Vagina (tissue), 2 donors: ENCODE measurements around the gene CZIB. TPM values are rescaled to one million over a fixed set of nuclear protein-coding genes. Genes with fewer than 3 reads are reported as not detected.

ENCODE experiments used
- DNase-seq, 2 donors: peaks; one replicate each; pipeline ENCODE4 v3.0.0-alpha.2; 2017; ENCODE audit errors: extremely low spot score in 2 of 2
- H3K27ac ChIP-seq: fragments of 200-600 bp; sonication (generic); one replicate; pipeline ENCODE4 v1.5.1; 2019
- H3K27me3 ChIP-seq: fragments of 200-600 bp; sonication (generic); one replicate; pipeline ENCODE4 v1.5.1; 2019
- H3K36me3 ChIP-seq, 2 donors: fragments of 200-600 bp; sonication (generic); one replicate each; pipeline ENCODE4 v1.5.1; 2017 to 2019
- H3K4me1 ChIP-seq: fragments of 200-600 bp; sonication (generic); one replicate; pipeline ENCODE4 v1.5.1; 2019
- H3K4me3 ChIP-seq, 2 donors: fragments of 200-600 bp; sonication (generic); 1 replicate in 1 of 2; 2 replicates in 1 of 2; pipeline ENCODE4 v1.5.1; 2016 to 2019
- H3K9me3 ChIP-seq: fragments of 200-600 bp; sonication (generic); one replicate; pipeline ENCODE4 v1.5.1; 2019
- POLR2A ChIP-seq, 2 donors: fragments of 450-650 bp; IDR thresholded peaks; one replicate each; pipeline ENCODE4 v1.6.1; 2017; ENCODE audit warnings: antibody characterized with exemption in 2 of 2, mild to moderate bottlenecking in 2 of 2, moderate library complexity in 2 of 2
- POLR2AphosphoS5 ChIP-seq, 2 donors: sonication (generic); formaldehyde crosslinking; IDR thresholded peaks; one replicate each; pipeline ENCODE4 v1.9.0; 2017; ENCODE audit warnings: antibody characterized with exemption in 2 of 2, mild to moderate bottlenecking in 2 of 2, low read depth in 1 of 2; ENCODE audit not compliant: insufficient read depth in 1 of 2
- intact Hi-C: fragments of 100-400 bp; cut with DNase I; formaldehyde crosslinking; loops from one replicate; pipeline ENCODE4 v1.15.1; 2023
- total RNA-seq: library from RNA; depleted of rRNA; stranded (reverse); fragments of >200 nt; gene quantifications from one replicate; pipeline ENCODE4 v1.2.3, GENCODE V29; 2016
- TF ChIP-seq, protein P1 (sequence below), 3 experiments: fragments of 450-650 bp in 2 of 3; fragments of 200-600 bp in 1 of 3; sonication (generic) in 1 of 3; IDR thresholded peaks; one replicate each; pipeline ENCODE4 v1.5.1; 2017 to 2019; ENCODE audit warnings: antibody characterized with exemption in 3 of 3, mild to moderate bottlenecking in 2 of 3, moderate library complexity in 2 of 3

CZIB gene
- total RNA-seq, 1 donor from 2014 or later: 50.6 TPM

DNA sequence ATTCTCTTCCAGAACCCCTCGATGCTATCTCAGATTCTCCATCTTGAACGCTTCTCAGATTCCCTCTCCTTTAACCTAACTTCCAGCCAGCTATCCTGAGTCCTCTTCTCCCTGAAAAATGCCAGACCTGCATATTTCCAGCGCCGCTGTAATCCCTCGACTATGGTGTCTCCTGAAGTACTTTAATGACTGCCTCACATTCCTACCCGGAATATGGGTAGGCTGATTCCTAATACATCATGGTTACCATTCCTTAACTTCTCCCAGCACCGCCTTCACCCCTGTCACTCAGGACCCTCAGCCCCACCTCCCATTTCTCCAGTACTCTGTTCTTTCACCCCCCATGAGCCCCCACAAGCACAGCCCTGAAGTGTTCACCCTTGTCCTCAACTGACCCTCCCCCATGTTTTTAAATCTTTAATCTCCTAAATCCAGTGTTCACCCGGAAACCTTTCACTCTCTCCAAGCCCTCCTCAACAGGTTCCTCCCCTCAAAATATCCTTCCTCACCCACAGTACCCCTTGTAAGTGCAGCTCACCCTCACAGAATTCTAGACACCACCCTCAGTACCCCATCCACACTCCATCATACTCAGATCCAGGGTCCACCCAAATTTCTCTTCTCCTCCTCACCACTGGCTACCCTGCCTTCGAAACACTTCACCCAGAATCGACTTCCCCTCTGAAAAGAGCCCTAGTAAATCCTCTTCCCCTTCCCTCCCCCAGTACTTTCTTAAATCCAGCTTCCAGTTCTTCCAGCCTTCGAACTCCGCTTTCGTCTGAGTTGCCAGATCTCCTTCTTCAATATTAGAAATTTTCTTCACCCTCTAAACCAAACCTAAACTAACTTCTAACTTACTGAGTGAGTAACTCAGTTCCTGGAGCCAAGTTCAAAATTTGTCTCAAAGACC is 22.9 kb downstream of the CZIB start:
- DNase-seq: no peak
- no peaks in the 10 kb centered on the region for H3K27me3 ChIP-seq
- peak overlapping the region; percentile 95 to 100 for H3K4me3 ChIP-seq
- peaks cover 40% of the 10 kb centered on the region for H3K4me1 ChIP-seq
- no peak for TF ChIP-seq POLR2AphosphoS5 (IDR thresholded peaks at IDR 0.05; ENCODE audit: insufficient read depth in 1 of 2, low read depth in 1 of 2)
- TF ChIP-seq, protein P1, sequence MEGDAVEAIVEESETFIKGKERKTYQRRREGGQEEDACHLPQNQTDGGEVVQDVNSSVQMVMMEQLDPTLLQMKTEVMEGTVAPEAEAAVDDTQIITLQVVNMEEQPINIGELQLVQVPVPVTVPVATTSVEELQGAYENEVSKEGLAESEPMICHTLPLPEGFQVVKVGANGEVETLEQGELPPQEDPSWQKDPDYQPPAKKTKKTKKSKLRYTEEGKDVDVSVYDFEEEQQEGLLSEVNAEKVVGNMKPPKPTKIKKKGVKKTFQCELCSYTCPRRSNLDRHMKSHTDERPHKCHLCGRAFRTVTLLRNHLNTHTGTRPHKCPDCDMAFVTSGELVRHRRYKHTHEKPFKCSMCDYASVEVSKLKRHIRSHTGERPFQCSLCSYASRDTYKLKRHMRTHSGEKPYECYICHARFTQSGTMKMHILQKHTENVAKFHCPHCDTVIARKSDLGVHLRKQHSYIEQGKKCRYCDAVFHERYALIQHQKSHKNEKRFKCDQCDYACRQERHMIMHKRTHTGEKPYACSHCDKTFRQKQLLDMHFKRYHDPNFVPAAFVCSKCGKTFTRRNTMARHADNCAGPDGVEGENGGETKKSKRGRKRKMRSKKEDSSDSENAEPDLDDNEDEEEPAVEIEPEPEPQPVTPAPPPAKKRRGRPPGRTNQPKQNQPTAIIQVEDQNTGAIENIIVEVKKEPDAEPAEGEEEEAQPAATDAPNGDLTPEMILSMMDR (IDR thresholded peaks at IDR 0.05): no peak
- no peak for TF ChIP-seq POLR2A (IDR thresholded peaks at IDR 0.05)
- intact Hi-C loops: loop anchor here (5.0 kb wide), 1 partner anchor 1320 kb away; the partner anchor contains the start of gene NRDC
- H3K9me3 ChIP-seq: no peaks in the 10 kb centered on the region
- H3K27ac ChIP-seq: peak overlapping the region; percentile 99
- H3K36me3 ChIP-seq: peaks cover 0 to 17% of the 10 kb centered on the region in 2 donors

DNA sequence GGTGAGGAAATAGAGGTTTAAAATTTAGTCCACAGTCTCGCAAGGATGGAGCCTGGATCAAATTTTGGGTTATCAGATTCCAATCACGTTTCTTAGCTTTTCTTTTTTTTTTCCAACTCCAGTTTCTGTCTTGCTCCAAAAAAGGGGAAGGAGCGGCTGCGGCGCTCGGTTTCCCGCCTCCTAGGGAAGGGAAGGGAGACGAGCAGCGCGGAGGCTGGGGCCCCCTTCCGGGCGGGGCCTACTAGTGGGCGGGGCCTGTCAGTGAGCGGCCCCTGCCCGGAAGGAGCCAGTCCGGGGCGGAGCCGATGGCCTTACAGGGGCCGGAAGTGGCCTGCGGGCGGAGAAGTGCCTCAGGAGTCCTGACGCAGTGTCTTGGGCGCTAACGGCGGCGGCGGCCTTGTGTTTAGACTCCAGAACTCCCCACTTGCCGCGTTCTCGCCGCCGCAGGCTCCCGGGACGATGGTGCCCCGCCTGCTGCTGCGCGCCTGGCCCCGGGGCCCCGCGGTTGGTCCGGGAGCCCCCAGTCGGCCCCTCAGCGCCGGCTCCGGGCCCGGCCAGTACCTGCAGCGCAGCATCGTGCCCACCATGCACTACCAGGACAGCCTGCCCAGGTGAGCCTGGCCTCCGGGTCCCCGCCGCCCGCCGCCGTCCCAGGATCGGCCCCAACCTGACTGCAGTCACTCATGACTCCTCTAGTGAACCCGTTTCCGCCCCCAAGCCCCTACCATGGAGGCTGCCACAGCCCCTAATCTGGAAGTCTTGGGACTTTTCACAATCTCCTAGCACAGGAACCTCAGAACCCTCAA is 23.7 kb downstream of the CZIB start, which contains the start of gene CPT2:
Gene CPT2 (plus strand): TSS at position 340 of the 806 bp plus-strand sequence. CDS start 120 bp downstream, at position 460.
- no peaks in the 10 kb centered on the region for H3K9me3 ChIP-seq
- peaks cover 40% of the 10 kb centered on the region for H3K4me1 ChIP-seq
- H3K27ac ChIP-seq: peak within 1 kb of the TSS; percentile 99
- intact Hi-C loops: loop anchor here (5.0 kb wide), 1 partner anchor 1319 kb away; the partner anchor contains the start of gene NRDC
- no peaks in the 10 kb centered on the region for H3K27me3 ChIP-seq
- peak within 1 kb of the TSS; percentile 95 to 100 for H3K4me3 ChIP-seq
- peaks cover 0 to 10% of the 10 kb centered on the region in 2 donors for H3K36me3 ChIP-seq
- TF ChIP-seq, protein P1 (IDR thresholded peaks at IDR 0.05): no peak
- peak; percentile 86 to 97 for TF ChIP-seq POLR2A (IDR thresholded peaks at IDR 0.05)
- peak; percentile 88 to 96 for TF ChIP-seq POLR2AphosphoS5 (IDR thresholded peaks at IDR 0.05; ENCODE audit: insufficient read depth in 1 of 2, low read depth in 1 of 2)
- no peak for DNase-seq

DNA sequence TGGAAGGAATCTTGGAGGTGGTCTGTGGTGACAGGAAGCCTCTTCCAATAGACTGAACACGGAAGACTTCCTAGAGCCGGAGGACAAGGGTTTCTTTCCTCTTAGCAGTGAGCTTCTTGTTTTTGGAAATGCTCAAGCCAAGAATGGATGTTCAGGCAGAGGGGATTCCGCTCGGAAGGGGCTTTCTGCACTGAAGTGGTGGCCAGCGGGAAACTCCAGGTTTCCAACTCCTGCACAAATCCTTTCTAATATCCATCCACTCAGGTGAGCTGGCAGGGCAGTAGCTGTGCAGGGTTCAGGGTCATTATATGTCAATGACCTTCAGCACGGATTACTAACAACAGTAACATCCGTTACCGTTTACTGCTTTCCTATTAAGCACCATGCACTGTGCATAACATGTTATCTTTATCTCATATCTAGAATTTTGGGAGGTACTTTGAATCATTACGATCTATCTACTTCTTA is 24.4 kb downstream of the CZIB start:
- intact Hi-C loops: loop anchor here (5.0 kb wide), 1 partner anchor 1319 kb away; the partner anchor contains the start of gene NRDC
- DNase-seq: no peak
- Histone ChIP-seq H3K9me3 (no peaks in the 10 kb centered on the region), H3K4me1 (peaks cover 40% of the 10 kb centered on the region), H3K36me3 (peaks cover 0 to 5% of the 10 kb centered on the region in 2 donors), H3K27me3 (no peaks in the 10 kb centered on the region), H3K27ac (peak overlapping the region; percentile 99), H3K4me3 (peak overlapping the region; percentile 95 to 100)
- no peak for TF ChIP-seq POLR2A (IDR thresholded peaks at IDR 0.05)
- TF ChIP-seq POLR2AphosphoS5 (IDR thresholded peaks at IDR 0.05; ENCODE audit: insufficient read depth in 1 of 2, low read depth in 1 of 2): no peak
- TF ChIP-seq, protein P1 (IDR thresholded peaks at IDR 0.05): no peak

DNA sequence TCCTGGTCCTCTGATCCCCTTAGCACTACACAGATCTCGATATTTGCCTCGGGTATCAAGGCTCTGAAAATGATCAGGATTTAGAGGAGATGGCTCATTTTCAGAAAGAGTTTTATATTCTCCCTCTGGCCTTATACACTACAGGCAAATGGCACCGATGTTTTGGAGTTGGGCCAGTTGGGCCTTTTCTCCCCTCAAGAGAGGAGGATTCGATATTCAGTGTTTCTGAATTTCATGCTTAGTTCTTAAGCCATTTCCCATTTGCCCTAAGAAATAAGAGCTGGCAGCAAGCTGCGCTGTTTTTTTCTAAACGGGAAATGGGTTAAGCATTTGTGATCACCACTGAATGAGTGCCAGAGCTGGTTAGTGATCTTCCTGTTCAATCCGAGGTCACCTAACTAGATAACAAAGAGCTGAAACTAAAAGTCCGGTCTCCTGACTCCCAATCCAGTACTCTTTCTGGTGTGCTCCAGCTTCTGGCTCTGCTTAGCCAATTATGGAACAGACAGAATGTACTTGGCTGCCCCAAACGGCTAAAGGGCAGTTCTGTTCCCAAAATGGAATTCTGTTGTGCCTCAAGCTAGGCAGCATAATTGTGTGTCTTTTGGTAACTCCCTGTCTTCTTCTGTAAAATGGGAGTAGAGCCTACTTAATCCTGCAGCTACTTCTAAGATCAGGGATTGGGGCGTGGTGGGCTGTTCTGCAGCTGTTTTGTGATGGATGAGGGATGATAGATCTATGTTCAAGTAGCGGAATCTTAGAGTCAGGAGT is 25.0 kb downstream of the CZIB start:
- H3K9me3 ChIP-seq: no peaks in the 10 kb centered on the region
- intact Hi-C loops: loop anchor here (5.0 kb wide), 1 partner anchor 1318 kb away; the partner anchor contains the start of gene NRDC
- no peaks in the 10 kb centered on the region for H3K27me3 ChIP-seq
- peak overlapping the region; percentile 99 for H3K27ac ChIP-seq
- peaks cover 40% of the 10 kb centered on the region for H3K4me1 ChIP-seq
- DNase-seq: no peak
- TF ChIP-seq POLR2A (IDR thresholded peaks at IDR 0.05): no peak
- TF ChIP-seq, protein P1 (IDR thresholded peaks at IDR 0.05): no peak
- TF ChIP-seq POLR2AphosphoS5 (IDR thresholded peaks at IDR 0.05; ENCODE audit: insufficient read depth in 1 of 2, low read depth in 1 of 2): no peak
- H3K4me3 ChIP-seq: peak overlapping the region; percentile 95 to 100
- no peaks in the 10 kb centered on the region for H3K36me3 ChIP-seq
